HCT116 (cell line): ENCODE measurements around the gene RGS7. TPM values are rescaled to one million over a fixed set of nuclear protein-coding genes. Genes with fewer than 3 reads are reported as not detected.

Experiments used
- ATAC-seq: fragments of 200-7000 bp; cut with Tn5 transposase; 2 replicates; pipeline ENCODE4 v1.9.1; 2020; ENCODE audit warnings: mild to moderate bottlenecking, moderate library complexity
- BruUV-seq: library from RNA; stranded (reverse); fragments of 400-500 nt; replicated peaks from 2 replicates; lab custom pipeline; 2021; lab: Mats Ljungman, UMichigan
- CTCF ChIA-PET: fragments of 300-600 bp; sonication (Branson Sonifier 250); formaldehyde crosslinking; loops from one replicate; lab custom pipeline; 2021; ENCODE audit warnings: antibody characterized with exemption; lab: Charles Lee
- POLR2A ChIA-PET: fragments of 300-600, 350-600 bp; sonication (Branson Sonifier 250); formaldehyde crosslinking; loops from one replicate; lab custom pipeline; 2021; ENCODE audit warnings: antibody characterized with exemption; lab: Charles Lee
- RAD21 ChIA-PET, 2 experiments: fragments of 300-600 bp; sonication (Branson Sonifier 250); formaldehyde crosslinking; loops; one replicate each; lab custom pipeline; 2023; ENCODE audit warnings: low total read pairs in 2 of 2; ENCODE audit not compliant: uncharacterized antibody in 2 of 2, unreplicated experiment in 2 of 2, low non-redundant PET in 1 of 2; lab: Charles Lee
- DNase-seq: peaks from one replicate; pipeline ENCODE4 v3.0.0-alpha.2; 2010; ENCODE audit warnings: low read depth, low spot score
- H2AFZ ChIP-seq: fragments of 200-600 bp; shearing (Covaris generic), sonication (generic); 2 replicates; pipeline ENCODE4 v1.6.1; 2017; ENCODE audit warnings: low read depth, mixed run types, mixed read lengths, antibody characterized with exemption, low read length; ENCODE audit not compliant: poor library complexity, severe bottlenecking
- H3K27ac ChIP-seq: 2 replicates; pipeline ENCODE4 v1.5.1; 2012; ENCODE audit warnings: low read depth, low read length
- H3K27me3 ChIP-seq: fragments of 200-600 bp; sonication (generic); 2 replicates; pipeline ENCODE4 v1.6.1; 2016; ENCODE audit warnings: mixed run types, low read length, mixed read lengths; ENCODE audit not compliant: insufficient read depth
- H3K36me3 ChIP-seq, 2 experiments: fragments of 200-500 bp in 1 of 2; fragments of 200-600 bp in 1 of 2; sonication (Bioruptor generic) in 1 of 2; sonication (generic) in 1 of 2; 2 replicates each; pipeline versions ENCODE4 v1.5.1 to v1.6.1; 2014 to 2016; ENCODE audit warnings: low read length in 2 of 2, inconsistent platforms in 1 of 2, mixed read lengths in 1 of 2, mixed run types in 1 of 2; ENCODE audit not compliant: insufficient read depth in 2 of 2, control insufficient read depth in 1 of 2
- H3K4me1 ChIP-seq, 2 experiments: fragments of 200-600 bp in 1 of 2; sonication (generic) in 1 of 2; 2 replicates each; pipeline versions ENCODE4 v1.5.1 to v1.6.1; 2012 to 2017; ENCODE audit warnings: low read length in 2 of 2, inconsistent platforms in 1 of 2, mild to moderate bottlenecking in 1 of 2, mixed read lengths in 1 of 2, mixed run types in 1 of 2, moderate library complexity in 1 of 2; ENCODE audit not compliant: insufficient read depth in 2 of 2, control insufficient read depth in 1 of 2
- H3K4me2 ChIP-seq: fragments of 200-600 bp; sonication (generic); 2 replicates; pipeline ENCODE4 v1.6.1; 2017; ENCODE audit warnings: mixed run types, low read length, mixed read lengths
- H3K4me3 ChIP-seq, 2 experiments: fragments of 200-600 bp in 1 of 2; sonication (generic) in 1 of 2; replicated peaks in 1 of 2; 2 replicates each; pipeline ENCODE4 v1.5.1; 2011 to 2016; ENCODE audit warnings: low read length in 2 of 2, control low read depth in 1 of 2, low read depth in 1 of 2, mild to moderate bottlenecking in 1 of 2, mixed read lengths in 1 of 2, mixed run types in 1 of 2
- H3K79me2 ChIP-seq: fragments of 200-600 bp; sonication (generic); 2 replicates; pipeline ENCODE4 v1.6.1; 2017; ENCODE audit warnings: mild to moderate bottlenecking, mixed run types, low read length, moderate library complexity, mixed read lengths; ENCODE audit not compliant: insufficient read depth
- H3K9ac ChIP-seq: fragments of 200-600 bp; sonication (generic); 2 replicates; pipeline ENCODE4 v1.6.1; 2016; ENCODE audit warnings: low read length, mixed read lengths
- H3K9me2 ChIP-seq: fragments of 200-600 bp; sonication (generic), shearing (Covaris generic); 2 replicates; pipeline ENCODE4 v1.6.1; 2017; ENCODE audit warnings: mixed run types, mild to moderate bottlenecking, moderate library complexity; ENCODE audit not compliant: insufficient read depth
- H3K9me3 ChIP-seq, 2 experiments: fragments of 200-500 bp in 1 of 2; fragments of 200-600 bp in 1 of 2; sonication (Bioruptor generic) in 1 of 2; sonication (generic) in 1 of 2; 2 replicates each; pipeline ENCODE4 v1.6.1; 2014 to 2017; ENCODE audit warnings: low read length in 2 of 2, mixed read lengths in 2 of 2, inconsistent platforms in 1 of 2, low read depth in 1 of 2, mild to moderate bottlenecking in 1 of 2, mixed run types in 1 of 2, moderate library complexity in 1 of 2; ENCODE audit not compliant: control insufficient read depth in 1 of 2, insufficient read depth in 1 of 2
- H4K20me1 ChIP-seq: fragments of 200-600 bp; sonication (generic), shearing (Covaris generic); 2 replicates; pipeline ENCODE4 v1.6.1; 2017; ENCODE audit warnings: mixed run types, mild to moderate bottlenecking, moderate library complexity; ENCODE audit not compliant: insufficient read depth
- CBX3 ChIP-seq: IDR thresholded peaks from 2 replicates; pipeline ENCODE4 v1.6.1; 2012; ENCODE audit warnings: low read depth
- EGR1 ChIP-seq: IDR thresholded peaks from 2 replicates; pipeline ENCODE4 v1.6.1; 2012; ENCODE audit warnings: low read depth
- ELF1 ChIP-seq: IDR thresholded peaks from 2 replicates; pipeline ENCODE4 v1.6.1; 2012; ENCODE audit warnings: low read depth, borderline replicate concordance
- EZH2 ChIP-seq: fragments of 200-600 bp; sonication (generic); IDR thresholded peaks from 2 replicates; pipeline ENCODE4 v1.6.1; 2017; ENCODE audit warnings: antibody characterized with exemption, mixed run types
- EZH2phosphoT487 ChIP-seq: fragments of 200-600 bp; IDR thresholded peaks from 2 replicates; pipeline ENCODE4 v1.6.1; 2018; ENCODE audit warnings: antibody characterized with exemption, borderline replicate concordance
- FOSL1 ChIP-seq: IDR thresholded peaks from 2 replicates; pipeline ENCODE4 v1.6.1; 2012; ENCODE audit warnings: low read depth
- POLR2A ChIP-seq: IDR thresholded peaks from 2 replicates; pipeline ENCODE4 v1.7.0; 2011; ENCODE audit warnings: borderline replicate concordance; ENCODE audit not compliant: insufficient read depth, insufficient read length; ENCODE audit errors: extremely low read depth
- RAD21 ChIP-seq: IDR thresholded peaks from 2 replicates; pipeline ENCODE4 v1.6.1; 2012; ENCODE audit warnings: low read depth, mild to moderate bottlenecking
- SIN3A ChIP-seq: IDR thresholded peaks from 2 replicates; pipeline ENCODE4 v1.6.1; 2012; ENCODE audit warnings: low read depth
- TCF7L2 ChIP-seq: IDR thresholded peaks from 2 replicates; pipeline ENCODE4 v1.7.0; 2011; ENCODE audit warnings: borderline replicate concordance, inconsistent platforms; ENCODE audit not compliant: insufficient read depth, insufficient read length; ENCODE audit errors: extremely low read depth
- ZNF274 ChIP-seq: fragments of 200-500 bp; sonication (Bioruptor generic); IDR thresholded peaks from 2 replicates; pipeline ENCODE4 v1.6.1; 2014; ENCODE audit warnings: mild to moderate bottlenecking, low read depth, low read length, inconsistent platforms
- intact Hi-C: fragments of 100-400 bp; cut with micrococcal nuclease; formaldehyde crosslinking; loops from 2 replicates; pipeline ENCODE4 v1.10.0; 2022
- total RNA-seq: library from RNA; stranded (reverse); gene quantifications from one replicate; pipeline ENCODE4 v1.2.1, GENCODE V29; 2021; ENCODE audit not compliant: unreplicated experiment
- TF ChIP-seq, protein P1 (sequence below): IDR thresholded peaks from 2 replicates; pipeline ENCODE4 v1.6.1; 2011; ENCODE audit warnings: mild to moderate bottlenecking, low read length, moderate library complexity; ENCODE audit not compliant: insufficient replicate concordance; ENCODE audit errors: extremely low read depth
- TF ChIP-seq, protein P2 (sequence below): IDR thresholded peaks from 2 replicates; pipeline ENCODE4 v1.6.1; 2012
- TF ChIP-seq, protein P3 (sequence below): IDR thresholded peaks from 2 replicates; pipeline ENCODE4 v1.6.1; 2012
- TF ChIP-seq, protein P4 (sequence below): IDR thresholded peaks from 2 replicates; pipeline ENCODE4 v1.6.1; 2012; ENCODE audit warnings: low read depth

Gene RGS7
- total RNA-seq, 1 experiment from 2014 or later: not detected

DNA sequence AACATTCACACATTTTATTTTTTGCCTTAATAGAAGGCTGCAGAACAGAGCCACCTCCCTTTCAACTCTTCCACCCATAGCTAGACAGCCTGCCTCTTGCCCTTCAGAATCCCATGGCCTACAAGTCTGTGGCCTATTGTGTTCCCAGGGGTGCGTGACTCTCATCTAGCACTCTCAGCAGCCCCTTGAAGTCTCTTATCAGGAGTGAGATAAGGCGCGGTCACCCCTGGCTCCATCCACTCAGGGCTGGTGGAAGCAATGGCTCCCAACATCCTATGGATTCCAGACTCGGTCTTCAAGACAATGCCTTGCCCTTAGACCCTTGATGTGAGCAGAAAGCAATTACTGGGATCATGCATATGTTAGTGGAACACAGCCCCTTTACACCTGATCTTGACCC lies 480.9 kb downstream of the RGS7 start:
- no TSS peak for BruUV-seq
- ATAC-seq: no peak
- H4K20me1 ChIP-seq: no peaks in the 10 kb centered on the region
- DNase-seq: no peak
- no peak overlapping the region for H3K27ac ChIP-seq
- H3K36me3 ChIP-seq: no peaks in the 10 kb centered on the region
- no peak for TF ChIP-seq EGR1
- TF ChIP-seq, protein P1, sequence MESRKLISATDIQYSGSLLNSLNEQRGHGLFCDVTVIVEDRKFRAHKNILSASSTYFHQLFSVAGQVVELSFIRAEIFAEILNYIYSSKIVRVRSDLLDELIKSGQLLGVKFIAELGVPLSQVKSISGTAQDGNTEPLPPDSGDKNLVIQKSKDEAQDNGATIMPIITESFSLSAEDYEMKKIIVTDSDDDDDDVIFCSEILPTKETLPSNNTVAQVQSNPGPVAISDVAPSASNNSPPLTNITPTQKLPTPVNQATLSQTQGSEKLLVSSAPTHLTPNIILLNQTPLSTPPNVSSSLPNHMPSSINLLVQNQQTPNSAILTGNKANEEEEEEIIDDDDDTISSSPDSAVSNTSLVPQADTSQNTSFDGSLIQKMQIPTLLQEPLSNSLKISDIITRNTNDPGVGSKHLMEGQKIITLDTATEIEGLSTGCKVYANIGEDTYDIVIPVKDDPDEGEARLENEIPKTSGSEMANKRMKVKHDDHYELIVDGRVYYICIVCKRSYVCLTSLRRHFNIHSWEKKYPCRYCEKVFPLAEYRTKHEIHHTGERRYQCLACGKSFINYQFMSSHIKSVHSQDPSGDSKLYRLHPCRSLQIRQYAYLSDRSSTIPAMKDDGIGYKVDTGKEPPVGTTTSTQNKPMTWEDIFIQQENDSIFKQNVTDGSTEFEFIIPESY: no peak
- TF ChIP-seq, protein P2, sequence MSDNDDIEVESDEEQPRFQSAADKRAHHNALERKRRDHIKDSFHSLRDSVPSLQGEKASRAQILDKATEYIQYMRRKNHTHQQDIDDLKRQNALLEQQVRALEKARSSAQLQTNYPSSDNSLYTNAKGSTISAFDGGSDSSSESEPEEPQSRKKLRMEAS: no peak
- TF ChIP-seq POLR2A: no peak
- no peak for TF ChIP-seq TCF7L2
- TF ChIP-seq EZH2phosphoT487: no peak
- no peak overlapping the region for H2AFZ ChIP-seq
- H3K27me3 ChIP-seq: no peaks in the 10 kb centered on the region
- H3K79me2 ChIP-seq: no peaks in the 10 kb centered on the region
- H3K4me3 ChIP-seq: no peak overlapping the region
- no peak overlapping the region for H3K4me2 ChIP-seq
- POLR2A ChIA-PET: no interaction called here
- intact Hi-C loops: no loop called here
- CTCF ChIA-PET: no interaction called here
- H3K4me1 ChIP-seq: no peaks in the 10 kb centered on the region
- RAD21 ChIA-PET: no interaction called here
- no peak overlapping the region for H3K9ac ChIP-seq
- no peaks in the 10 kb centered on the region for H3K9me2 ChIP-seq
- peaks cover 4 to 5% of the 10 kb centered on the region in 2 experiments; a peak in 2 of 4 replicates for H3K9me3 ChIP-seq

DNA sequence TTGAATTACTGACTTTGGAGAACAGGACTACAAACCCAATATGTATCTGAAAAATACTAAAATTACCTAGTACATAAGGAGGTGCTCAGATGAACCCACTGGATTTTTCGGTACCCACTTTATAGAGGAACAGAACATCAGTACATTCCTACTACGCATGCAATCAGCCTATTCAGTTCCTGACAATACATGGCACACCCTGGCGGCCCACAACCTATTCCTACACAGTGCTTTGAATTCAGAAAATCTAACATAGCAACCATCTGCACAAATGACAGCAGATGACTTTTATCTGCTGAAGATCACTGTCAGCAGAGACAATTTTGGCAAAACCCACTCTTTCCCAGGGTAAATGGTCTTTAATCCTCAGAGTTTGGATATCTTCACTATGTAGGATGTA lies 487.9 kb downstream of the RGS7 start:
- CTCF ChIA-PET: no interaction called here
- no peaks in the 10 kb centered on the region for H3K9me2 ChIP-seq
- no peaks in the 10 kb centered on the region for H3K4me1 ChIP-seq
- H2AFZ ChIP-seq: no peak overlapping the region
- H4K20me1 ChIP-seq: no peaks in the 10 kb centered on the region
- H3K79me2 ChIP-seq: no peaks in the 10 kb centered on the region
- H3K9ac ChIP-seq: no peak overlapping the region
- no peak overlapping the region for H3K27ac ChIP-seq
- POLR2A ChIA-PET: no interaction called here
- H3K4me2 ChIP-seq: no peak overlapping the region
- intact Hi-C loops: no loop called here
- no peak overlapping the region for H3K4me3 ChIP-seq
- H3K27me3 ChIP-seq: no peaks in the 10 kb centered on the region
- BruUV-seq: no TSS peak
- RAD21 ChIA-PET: no interaction called here
- no peaks in the 10 kb centered on the region; a peak in 2 of 4 replicates for H3K9me3 ChIP-seq
- no peaks in the 10 kb centered on the region for H3K36me3 ChIP-seq
- DNase-seq (no peak), ATAC-seq (no peak)
- TF ChIP-seq, protein P3, sequence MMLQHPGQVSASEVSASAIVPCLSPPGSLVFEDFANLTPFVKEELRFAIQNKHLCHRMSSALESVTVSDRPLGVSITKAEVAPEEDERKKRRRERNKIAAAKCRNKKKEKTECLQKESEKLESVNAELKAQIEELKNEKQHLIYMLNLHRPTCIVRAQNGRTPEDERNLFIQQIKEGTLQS: no peak
- TF ChIP-seq EZH2 (no peak), CBX3 (no peak), ELF1 (no peak), POLR2A (no peak), RAD21 (no peak), ZNF274 (no peak), FOSL1 (no peak), SIN3A (no peak)
- TF ChIP-seq, protein P4, sequence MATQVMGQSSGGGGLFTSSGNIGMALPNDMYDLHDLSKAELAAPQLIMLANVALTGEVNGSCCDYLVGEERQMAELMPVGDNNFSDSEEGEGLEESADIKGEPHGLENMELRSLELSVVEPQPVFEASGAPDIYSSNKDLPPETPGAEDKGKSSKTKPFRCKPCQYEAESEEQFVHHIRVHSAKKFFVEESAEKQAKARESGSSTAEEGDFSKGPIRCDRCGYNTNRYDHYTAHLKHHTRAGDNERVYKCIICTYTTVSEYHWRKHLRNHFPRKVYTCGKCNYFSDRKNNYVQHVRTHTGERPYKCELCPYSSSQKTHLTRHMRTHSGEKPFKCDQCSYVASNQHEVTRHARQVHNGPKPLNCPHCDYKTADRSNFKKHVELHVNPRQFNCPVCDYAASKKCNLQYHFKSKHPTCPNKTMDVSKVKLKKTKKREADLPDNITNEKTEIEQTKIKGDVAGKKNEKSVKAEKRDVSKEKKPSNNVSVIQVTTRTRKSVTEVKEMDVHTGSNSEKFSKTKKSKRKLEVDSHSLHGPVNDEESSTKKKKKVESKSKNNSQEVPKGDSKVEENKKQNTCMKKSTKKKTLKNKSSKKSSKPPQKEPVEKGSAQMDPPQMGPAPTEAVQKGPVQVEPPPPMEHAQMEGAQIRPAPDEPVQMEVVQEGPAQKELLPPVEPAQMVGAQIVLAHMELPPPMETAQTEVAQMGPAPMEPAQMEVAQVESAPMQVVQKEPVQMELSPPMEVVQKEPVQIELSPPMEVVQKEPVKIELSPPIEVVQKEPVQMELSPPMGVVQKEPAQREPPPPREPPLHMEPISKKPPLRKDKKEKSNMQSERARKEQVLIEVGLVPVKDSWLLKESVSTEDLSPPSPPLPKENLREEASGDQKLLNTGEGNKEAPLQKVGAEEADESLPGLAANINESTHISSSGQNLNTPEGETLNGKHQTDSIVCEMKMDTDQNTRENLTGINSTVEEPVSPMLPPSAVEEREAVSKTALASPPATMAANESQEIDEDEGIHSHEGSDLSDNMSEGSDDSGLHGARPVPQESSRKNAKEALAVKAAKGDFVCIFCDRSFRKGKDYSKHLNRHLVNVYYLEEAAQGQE: no peak
